ENCODE results near the gene TRPV5. TPM values are rescaled to one million over a fixed set of nuclear protein-coding genes. Genes with fewer than 3 reads are reported as not detected.

Gene TRPV5
- total and polyA plus RNA-seq, 7 experiments from 2014 or later = not detected

- H3K9me3 Mint-ChIP-seq = peaks cover 0 to 2% (median 0%) of the 10 kb centered on the region in 11 donors
- H3K27ac Mint-ChIP-seq = no peak overlapping the region
- CTCF ChIA-PET = no interaction called here
These were observed 9.2 kb upstream of the TRPV5 start for GRCh38 chr7:142942746-142943145.

GRCh38 chr7:142941541-142941940 lies 8.0 kb upstream of the TRPV5 start:
- H3K9me3 Mint-ChIP-seq = peaks cover 0 to 2% (median 0%) of the 10 kb centered on the region in 11 donors
- intact Hi-C loops (cut with micrococcal nuclease) = no loop called here
- H3K4me1 Mint-ChIP-seq = peaks cover 0 to 5% (median 0%) of the 10 kb centered on the region in 7 donors
- CTCF ChIA-PET = no interaction called here
- ATAC-seq = no peak
- no peaks in the 10 kb centered on the region for H3K36me3 Mint-ChIP-seq
- Histone ChIP-seq H3K4me3 (ENCODE audit: low read length) (no peak overlapping the region), H3K27ac (ENCODE audit: low read depth, low read length) (no peak overlapping the region), H3K27me3 (ENCODE audit: control insufficient read depth in 2 of 2, insufficient read depth in 2 of 2, low read length in 2 of 2) (no peaks in the 10 kb centered on the region), H3K36me3 (ENCODE audit: control insufficient read depth in 2 of 3, insufficient read depth in 3 of 3, low read length in 3 of 3) (no peaks in the 10 kb centered on the region), H3K4me1 (ENCODE audit: control insufficient read depth in 2 of 2, insufficient read depth in 2 of 2, low read length in 2 of 2) (no peaks in the 10 kb centered on the region), H3K9me3 (ENCODE audit: control insufficient read depth in 2 of 3, low read length in 3 of 3) (no peaks in the 10 kb centered on the region)
- H3K27ac Mint-ChIP-seq = no peak overlapping the region
- POLR2A ChIA-PET = no interaction called here
- no peak overlapping the region for H3K4me3 Mint-ChIP-seq
- no peak for DNase-seq
- peaks cover under 1 to 24% (median 6%) of the 10 kb centered on the region in 5 donors for H3K27me3 Mint-ChIP-seq

More at GRCh38 chr7:142942746-142943145, 9.2 kb upstream of the TRPV5 start:
- Histone ChIP-seq H3K27me3 (ENCODE audit: control insufficient read depth in 2 of 2, insufficient read depth in 2 of 2, low read length in 2 of 2) (no peaks in the 10 kb centered on the region), H3K9me3 (ENCODE audit: control insufficient read depth in 2 of 3, low read length in 3 of 3) (no peaks in the 10 kb centered on the region), H3K27ac (ENCODE audit: low read depth, low read length) (no peak overlapping the region), H3K36me3 (ENCODE audit: control insufficient read depth in 2 of 3, insufficient read depth in 3 of 3, low read length in 3 of 3) (no peaks in the 10 kb centered on the region), H3K4me1 (ENCODE audit: control insufficient read depth in 2 of 2, insufficient read depth in 2 of 2, low read length in 2 of 2) (no peaks in the 10 kb centered on the region), H3K4me3 (ENCODE audit: low read length) (no peak overlapping the region)
- POLR2A ChIA-PET = no interaction called here
- ATAC-seq (no peak), DNase-seq (no peak)
- no peak overlapping the region for H3K4me3 Mint-ChIP-seq
- peaks cover 0 to 5% (median 0%) of the 10 kb centered on the region in 7 donors for H3K4me1 Mint-ChIP-seq
- H3K27me3 Mint-ChIP-seq = peaks cover 4 to 24% (median 7%) of the 10 kb centered on the region in 5 donors
- H3K36me3 Mint-ChIP-seq = no peaks in the 10 kb centered on the region
- intact Hi-C loops (cut with micrococcal nuclease) = no loop called here

- intact Hi-C loops (cut with micrococcal nuclease) = no loop called here
- Mint-ChIP-seq H3K27ac (no peak overlapping the region), H3K27me3 (peaks cover 0 to 24% (median 5%) of the 10 kb centered on the region in 5 donors), H3K36me3 (no peaks in the 10 kb centered on the region), H3K4me1 (peaks cover 0 to 5% (median 0%) of the 10 kb centered on the region in 7 donors), H3K9me3 (peaks cover 0 to 2% (median 0%) of the 10 kb centered on the region in 11 donors), H3K4me3 (no peak overlapping the region)
- Histone ChIP-seq H3K27ac (ENCODE audit: low read depth, low read length) (no peak overlapping the region), H3K36me3 (ENCODE audit: control insufficient read depth in 2 of 3, insufficient read depth in 3 of 3, low read length in 3 of 3) (no peaks in the 10 kb centered on the region), H3K9me3 (ENCODE audit: control insufficient read depth in 2 of 3, low read length in 3 of 3) (no peaks in the 10 kb centered on the region), H3K4me3 (ENCODE audit: low read length) (no peak overlapping the region), H3K4me1 (ENCODE audit: control insufficient read depth in 2 of 2, insufficient read depth in 2 of 2, low read length in 2 of 2) (no peaks in the 10 kb centered on the region), H3K27me3 (ENCODE audit: control insufficient read depth in 2 of 2, insufficient read depth in 2 of 2, low read length in 2 of 2) (no peaks in the 10 kb centered on the region)
- DNase-seq (no peak), ATAC-seq (no peak)
- POLR2A ChIA-PET = no interaction called here
- CTCF ChIA-PET = no interaction called here
These were observed 7.5 kb upstream of the TRPV5 start for GRCh38 chr7:142940966-142941535.

GRCh38 chr7:142939226-142939910 lies 5.8 kb upstream of the TRPV5 start, which contains the start of gene LLCFC1:
LLCFC1 (plus strand) TSS chr7:142939484; CDS start chr7:142939622, 138 bp downstream.
- POLR2A ChIA-PET = interaction anchor here (0.7 kb wide), 1 partner anchor 77 kb away, joined by 3 read pairs; no protein-coding TSS in a partner anchor
- DNase-seq = no peak
- H3K9me3 Mint-ChIP-seq = peaks cover 0 to 1% (median 0%) of the 10 kb centered on the region in 11 donors

GRCh38 chr7:142938611-142939010 lies 5.1 kb upstream of the TRPV5 start:
- POLR2A ChIA-PET = no interaction called here
- peaks cover 0 to 1% (median 0%) of the 10 kb centered on the region in 11 donors for H3K9me3 Mint-ChIP-seq

More at GRCh38 chr7:142939226-142939910, 5.8 kb upstream of the TRPV5 start, which contains the start of gene LLCFC1:
- ATAC-seq = no peak
- intact Hi-C loops (cut with micrococcal nuclease) = no loop called here
- Histone ChIP-seq H3K4me3 (ENCODE audit: low read length) (no peak within 1 kb of the TSS), H3K27me3 (ENCODE audit: control insufficient read depth in 2 of 2, insufficient read depth in 2 of 2, low read length in 2 of 2) (no peaks in the 10 kb centered on the region), H3K4me1 (ENCODE audit: control insufficient read depth in 2 of 2, insufficient read depth in 2 of 2, low read length in 2 of 2) (no peaks in the 10 kb centered on the region), H3K27ac (ENCODE audit: low read depth, low read length) (no peak within 1 kb of the TSS), H3K9me3 (ENCODE audit: control insufficient read depth in 2 of 3, low read length in 3 of 3) (no peaks in the 10 kb centered on the region), H3K36me3 (ENCODE audit: control insufficient read depth in 2 of 3, insufficient read depth in 3 of 3, low read length in 3 of 3) (no peaks in the 10 kb centered on the region)
- CTCF ChIA-PET = no interaction called here
- H3K27me3 Mint-ChIP-seq = peaks cover 0 to 24% (median 0%) of the 10 kb centered on the region in 5 donors
- H3K4me3 Mint-ChIP-seq = no peak within 1 kb of the TSS
- H3K27ac Mint-ChIP-seq = peak within 1 kb of the TSS in 2 of 9 donors; percentile 19 to 42
- no peaks in the 10 kb centered on the region for H3K36me3 Mint-ChIP-seq
- H3K4me1 Mint-ChIP-seq = peaks cover 0 to 5% (median 0%) of the 10 kb centered on the region in 7 donors

GRCh38 chr7:142935941-142936565 lies 2.5 kb upstream of the TRPV5 start:
- intact Hi-C loops (cut with micrococcal nuclease) = no loop called here
- H3K9me3 Mint-ChIP-seq = peaks cover 0 to 1% (median 0%) of the 10 kb centered on the region in 11 donors
- Histone ChIP-seq H3K27me3 (ENCODE audit: control insufficient read depth in 2 of 2, insufficient read depth in 2 of 2, low read length in 2 of 2) (no peaks in the 10 kb centered on the region), H3K4me1 (ENCODE audit: control insufficient read depth in 2 of 2, insufficient read depth in 2 of 2, low read length in 2 of 2) (no peaks in the 10 kb centered on the region), H3K36me3 (ENCODE audit: control insufficient read depth in 2 of 3, insufficient read depth in 3 of 3, low read length in 3 of 3) (no peaks in the 10 kb centered on the region), H3K4me3 (ENCODE audit: low read length) (no peak overlapping the region), H3K9me3 (ENCODE audit: control insufficient read depth in 2 of 3, low read length in 3 of 3) (no peaks in the 10 kb centered on the region), H3K27ac (ENCODE audit: low read depth, low read length) (no peak overlapping the region)
- H3K27me3 Mint-ChIP-seq = peaks cover 0 to 12% (median 0%) of the 10 kb centered on the region in 5 donors
- no peak for DNase-seq
- H3K4me1 Mint-ChIP-seq = peaks cover 0 to 4% (median 0%) of the 10 kb centered on the region in 7 donors
- H3K27ac Mint-ChIP-seq = no peak overlapping the region
- H3K4me3 Mint-ChIP-seq = no peak overlapping the region
- POLR2A ChIA-PET = no interaction called here
- H3K36me3 Mint-ChIP-seq = no peaks in the 10 kb centered on the region
- ATAC-seq = no peak
- CTCF ChIA-PET = interaction anchor here (1.1 kb wide), 1 partner anchor 55 kb away, joined by 3 read pairs; no protein-coding TSS in a partner anchor

More at GRCh38 chr7:142938611-142939010, 5.1 kb upstream of the TRPV5 start:
- no peaks in the 10 kb centered on the region for H3K36me3 ChIP-seq (ENCODE audit: control insufficient read depth in 2 of 3, insufficient read depth in 3 of 3, low read length in 3 of 3)
- CTCF ChIA-PET = no interaction called here
- ATAC-seq (no peak), DNase-seq (no peak)
- H3K4me1 ChIP-seq (ENCODE audit: control insufficient read depth in 2 of 2, insufficient read depth in 2 of 2, low read length in 2 of 2) = no peaks in the 10 kb centered on the region
- Mint-ChIP-seq H3K27me3 (peaks cover 0 to 23% (median 1%) of the 10 kb centered on the region in 5 donors), H3K4me1 (peaks cover 0 to 5% (median 0%) of the 10 kb centered on the region in 7 donors), H3K4me3 (no peak overlapping the region), H3K27ac (peak overlapping the region in 1 of 9 donors; percentile 19), H3K36me3 (no peaks in the 10 kb centered on the region)
- H3K27ac ChIP-seq (ENCODE audit: low read depth, low read length) = no peak overlapping the region
- H3K9me3 ChIP-seq (ENCODE audit: control insufficient read depth in 2 of 3, low read length in 3 of 3) = no peaks in the 10 kb centered on the region
- intact Hi-C loops (cut with micrococcal nuclease) = no loop called here
- H3K4me3 ChIP-seq (ENCODE audit: low read length) = no peak overlapping the region
- H3K27me3 ChIP-seq (ENCODE audit: control insufficient read depth in 2 of 2, insufficient read depth in 2 of 2, low read length in 2 of 2) = no peaks in the 10 kb centered on the region
